ENCODE measurements around the gene SRCAP.

DNA sequence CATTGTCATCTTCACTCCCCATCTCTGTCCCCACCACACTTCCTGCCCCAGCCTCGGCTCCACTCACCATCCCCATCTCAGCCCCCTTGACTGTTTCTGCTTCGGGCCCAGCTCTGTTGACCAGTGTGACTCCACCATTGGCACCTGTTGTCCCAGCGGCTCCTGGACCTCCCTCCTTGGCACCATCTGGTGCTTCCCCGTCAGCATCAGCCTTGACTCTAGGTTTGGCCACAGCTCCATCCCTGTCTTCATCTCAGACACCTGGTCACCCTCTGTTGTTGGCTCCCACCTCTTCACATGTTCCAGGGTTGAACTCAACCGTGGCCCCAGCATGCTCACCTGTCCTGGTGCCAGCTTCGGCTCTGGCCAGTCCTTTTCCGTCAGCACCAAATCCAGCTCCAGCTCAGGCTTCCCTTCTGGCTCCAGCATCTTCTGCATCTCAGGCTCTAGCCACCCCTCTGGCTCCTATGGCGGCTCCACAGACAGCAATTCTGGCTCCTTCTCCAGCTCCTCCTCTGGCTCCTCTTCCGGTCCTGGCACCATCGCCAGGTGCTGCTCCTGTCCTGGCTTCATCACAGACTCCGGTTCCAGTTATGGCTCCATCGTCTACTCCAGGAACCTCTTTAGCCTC, 24.9 kb downstream of the SRCAP start:
- TF ChIP-seq CTCF (IDR thresholded peaks at IDR 0.05) (no peak), POLR2A (IDR thresholded peaks at IDR 0.05) (no peak)
